ENCODE data around the gene CYB5R3.

Gene CYB5R3

GRCh38 chr22:42644422-42645340 lies 4.5 kb downstream of the CYB5R3 start:
- no peak for DNase-seq

DNA sequence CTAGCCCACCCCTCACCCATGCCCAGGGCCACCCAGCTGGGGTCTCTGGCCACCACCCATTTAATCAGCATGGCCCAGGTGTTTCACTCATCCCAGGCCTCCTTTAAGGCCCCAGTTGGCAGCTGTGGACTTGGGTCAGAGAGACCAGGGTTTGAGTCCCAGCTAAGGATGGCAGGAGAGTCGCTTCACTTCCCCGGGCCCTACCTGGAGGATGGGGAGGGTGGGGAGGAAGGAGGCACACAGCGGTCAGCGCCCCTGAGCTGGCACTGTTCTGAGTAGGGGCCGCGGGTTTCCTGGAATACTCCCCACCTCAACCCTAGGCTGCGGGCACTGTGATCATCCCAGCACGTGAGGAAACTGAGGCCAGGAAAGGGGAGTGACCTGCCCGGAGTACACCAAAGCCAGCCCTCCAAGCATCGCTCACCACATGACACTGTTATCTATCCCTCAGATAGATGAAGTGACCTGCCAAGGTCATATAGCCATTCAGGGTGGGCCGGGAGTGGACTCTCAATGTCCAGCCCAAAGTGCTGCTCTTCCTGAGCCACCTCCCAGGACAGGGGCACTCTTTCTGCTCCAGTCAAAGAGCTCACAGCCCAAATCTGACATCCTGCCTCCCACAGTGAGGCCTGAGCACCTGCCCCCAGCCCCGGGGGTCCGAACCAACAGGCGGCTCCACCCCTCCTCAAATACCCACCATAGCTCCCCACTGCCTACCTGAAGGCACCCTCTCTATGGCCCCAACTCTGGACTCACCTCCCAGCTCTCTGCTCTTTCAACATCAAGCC lies 5.4 kb downstream of the CYB5R3 start:
- no peak for DNase-seq

DNA sequence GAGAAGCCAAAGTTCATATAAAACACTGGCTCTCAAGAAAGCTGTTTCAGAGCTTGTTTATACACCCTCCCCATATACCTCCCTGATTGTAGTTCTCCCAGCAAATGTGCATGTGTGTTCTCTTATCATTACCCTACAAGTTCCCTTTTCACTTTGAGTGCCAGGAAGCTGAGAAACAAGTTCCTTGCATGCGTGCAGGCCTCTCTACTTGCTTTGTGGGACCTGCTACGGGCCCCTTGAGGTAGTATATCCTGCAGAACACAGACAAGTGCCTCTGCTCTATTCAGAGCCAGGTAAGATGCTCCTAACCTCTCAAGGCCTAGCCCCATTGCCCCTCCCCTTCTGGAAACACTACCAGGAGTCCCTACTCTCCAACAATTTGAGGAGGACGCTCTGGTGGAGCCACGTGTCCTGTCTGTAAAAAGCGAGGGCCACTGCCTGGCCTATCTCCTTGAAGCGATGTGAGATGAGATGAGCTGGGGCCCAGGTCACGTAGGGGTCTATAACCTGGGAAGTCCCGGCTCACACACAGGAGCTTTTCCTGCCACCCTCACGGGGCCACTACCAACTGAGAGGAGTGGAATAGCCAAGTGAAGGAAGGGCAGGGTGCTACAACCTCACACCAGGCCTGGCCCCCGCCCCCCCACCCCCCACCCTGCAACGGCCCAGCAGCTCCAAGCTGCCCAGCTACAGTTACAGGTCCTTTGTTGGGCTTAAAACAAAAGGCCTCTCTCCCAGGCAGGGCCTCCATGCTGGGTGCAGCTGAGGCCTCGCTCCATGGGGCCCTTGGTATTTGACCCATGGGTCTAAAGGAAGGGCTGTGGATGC lies 6.2 kb downstream of the CYB5R3 start:
- DNase-seq = no peak

- DNase-seq = no peak
Measured at GRCh38 chr22:42641801-42642413, 7.3 kb downstream of the CYB5R3 start.

GRCh38 chr22:42639541-42640241 lies 9.5 kb downstream of the CYB5R3 start:
- no peak for DNase-seq

DNA sequence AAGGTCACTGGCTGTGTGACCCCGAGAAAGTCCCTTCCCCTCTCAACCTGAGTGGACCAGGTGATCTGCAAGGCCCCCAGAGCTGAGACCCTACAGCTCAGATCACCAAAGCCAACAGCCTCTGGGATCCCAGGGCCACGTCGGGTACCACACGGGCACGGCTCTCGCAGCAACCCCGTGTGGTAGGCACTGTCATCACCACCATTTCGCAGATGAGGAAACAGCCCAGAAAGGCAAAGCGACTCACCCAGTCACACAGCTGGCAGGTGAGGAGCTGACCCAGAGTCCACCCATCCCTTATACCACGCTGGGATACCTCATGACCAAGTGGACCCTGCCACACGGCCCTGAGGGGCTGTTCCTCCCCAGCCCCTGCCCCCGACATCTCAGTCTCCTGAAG lies 11.6 kb downstream of the CYB5R3 start:
- no peak for DNase-seq

- DNase-seq = no peak
Measured at GRCh38 chr22:42636506-42636905, 12.7 kb downstream of the CYB5R3 start.

DNA sequence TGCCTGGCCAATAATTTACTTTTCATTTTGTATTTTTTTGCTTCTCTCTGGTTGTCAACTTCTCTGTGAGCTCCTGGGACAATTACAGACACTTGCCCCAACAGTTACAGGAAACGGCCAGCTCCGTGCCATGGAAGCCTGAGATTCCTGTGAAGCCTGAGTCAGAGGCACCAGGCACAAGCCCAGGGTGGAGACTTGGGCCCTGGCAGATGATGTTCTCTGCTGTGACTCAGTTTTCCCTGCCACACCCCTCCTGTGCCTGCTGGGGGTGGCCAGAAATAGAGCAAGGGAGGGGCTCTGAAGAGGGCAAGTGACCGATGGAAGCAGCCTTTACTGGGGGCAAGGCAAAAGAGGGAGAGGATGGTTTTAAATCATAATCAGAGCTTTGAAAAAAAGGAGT lies 13.7 kb downstream of the CYB5R3 start:
- DNase-seq = no peak

DNA sequence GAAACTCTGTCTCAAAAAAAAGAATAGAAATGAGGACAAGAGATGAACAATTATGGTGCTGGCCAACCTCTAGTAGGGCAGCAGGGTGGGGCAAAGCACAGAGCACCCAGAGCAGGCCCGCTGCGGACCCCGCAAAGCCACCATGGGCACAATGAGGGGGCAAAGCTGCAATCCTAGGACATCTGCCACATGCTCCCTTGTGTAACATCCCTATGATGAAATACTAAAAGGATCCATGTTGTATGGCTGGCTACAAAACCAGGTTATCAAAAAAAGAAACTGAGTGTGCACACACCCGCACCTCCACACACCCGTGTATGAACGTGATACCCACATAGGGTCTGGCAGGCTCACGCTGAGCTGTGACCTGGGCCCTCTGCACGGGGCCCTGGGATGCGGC lies 16.2 kb downstream of the CYB5R3 start:
- no peak for DNase-seq

GRCh38 chr22:42632096-42632495 lies 17.1 kb downstream of the CYB5R3 start:
- DNase-seq = no peak

- DNase-seq = no peak
Measured at GRCh38 chr22:42630901-42631602, 18.1 kb downstream of the CYB5R3 start.

- no peak for DNase-seq
Measured at GRCh38 chr22:42630211-42630610, 19.0 kb downstream of the CYB5R3 start.

- DNase-seq = no peak
Measured at GRCh38 chr22:42627981-42628380, 21.2 kb downstream of the CYB5R3 start.

- no peak for DNase-seq
Measured at GRCh38 chr22:42626951-42627625, 22.1 kb downstream of the CYB5R3 start.

- no peak for DNase-seq
Measured at GRCh38 chr22:42626431-42626830, 22.8 kb downstream of the CYB5R3 start.

DNA sequence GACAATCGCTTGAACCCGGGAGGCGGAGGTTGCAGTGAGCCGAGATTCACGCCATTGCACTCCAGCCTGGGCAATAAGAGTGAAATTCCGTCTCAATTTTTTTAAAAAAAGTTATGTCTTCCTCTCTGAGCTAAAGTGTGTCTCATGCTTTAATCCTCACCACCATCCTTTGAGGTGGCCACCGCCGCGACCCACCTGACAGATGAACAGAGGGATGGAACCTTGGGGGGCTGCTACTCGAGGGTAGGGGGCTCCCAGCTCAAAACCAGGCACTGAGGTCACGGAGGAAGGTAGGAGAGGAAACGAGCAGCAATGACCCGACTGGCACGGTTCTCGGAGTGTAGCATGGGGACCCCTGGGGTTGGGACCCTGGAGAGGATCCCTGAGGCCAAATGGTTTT lies 23.8 kb downstream of the CYB5R3 start:
- DNase-seq = no peak

DNA sequence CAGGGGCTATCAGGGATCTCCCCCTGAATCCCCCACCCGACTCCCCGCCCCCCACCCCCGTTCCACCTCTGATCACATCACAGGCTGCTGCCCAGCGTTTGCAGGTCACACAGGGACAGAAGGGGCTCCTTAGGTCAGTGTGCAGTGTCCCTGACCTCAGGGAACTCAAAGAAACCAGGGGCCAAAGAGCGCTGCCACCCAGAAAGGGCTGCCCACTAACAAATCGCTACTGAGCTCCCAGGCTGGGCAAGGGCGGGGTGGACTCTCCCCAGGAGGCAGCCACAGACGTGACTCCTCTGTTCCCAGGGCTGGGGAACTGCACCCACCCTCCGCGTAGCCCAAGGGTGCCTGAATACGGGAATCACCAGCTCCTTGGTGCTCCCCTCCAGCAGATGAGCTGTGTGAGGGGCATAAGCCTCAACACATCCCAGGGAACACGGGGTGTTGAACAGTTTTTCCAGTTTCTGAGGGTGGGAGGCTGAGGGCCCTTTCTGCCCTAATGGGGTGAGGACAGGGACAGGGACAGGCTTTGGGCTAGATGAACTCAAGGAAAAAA lies 24.6 kb downstream of the CYB5R3 start:
- DNase-seq = no peak

DNA sequence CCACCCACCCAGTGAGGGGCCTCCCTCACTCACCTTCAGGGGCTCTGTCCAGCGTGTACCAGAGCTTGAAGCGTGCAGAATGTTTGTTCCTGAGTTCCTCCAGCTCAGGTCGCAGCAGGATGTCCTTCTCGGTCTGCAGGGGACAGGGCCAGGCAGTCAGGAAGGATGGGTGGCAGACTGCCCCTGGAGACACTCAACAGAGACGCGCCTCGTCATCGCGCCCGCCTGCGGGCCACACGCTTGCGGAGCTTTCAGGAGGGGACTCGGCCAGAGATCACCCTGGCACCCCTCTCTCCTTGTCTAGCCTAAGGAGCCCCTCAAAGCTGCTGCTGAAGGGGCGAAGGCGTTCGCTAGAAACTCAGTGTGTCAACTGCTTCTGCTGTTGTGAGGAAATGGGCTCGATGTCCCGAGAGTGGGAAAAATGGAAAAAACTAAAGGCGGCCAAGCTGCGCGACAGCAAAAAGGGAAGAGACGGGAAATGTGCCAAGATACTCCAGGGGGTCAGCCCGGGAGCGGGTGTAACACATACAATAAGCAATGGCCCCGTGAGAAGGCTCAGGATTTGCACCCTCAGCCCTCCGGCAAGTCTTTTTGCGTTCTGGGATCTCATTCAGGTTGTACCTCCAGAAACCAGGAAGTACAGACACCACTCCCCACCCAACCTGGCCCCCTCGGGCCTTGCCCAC lies 25.3 kb downstream of the CYB5R3 start:
- no peak for DNase-seq

- DNase-seq = no peak
Measured at GRCh38 chr22:42623301-42623751, 25.9 kb downstream of the CYB5R3 start.

Measured in effector CD8-positive, alpha-beta T cell (primary cell).